GM12878 (cell line): ENCODE measurements around the gene RYR2. TPM values are rescaled to one million over a fixed set of nuclear protein-coding genes. Genes with fewer than 3 reads are reported as not detected.

Experiments
- ATAC-seq: fragments of 200-7000 bp; cut with Tn5 transposase; 3 replicates; pipeline ENCODE4 v1.9.1; 2020; ENCODE audit warnings: mild to moderate bottlenecking, moderate library complexity
- BruUV-seq: library from RNA; stranded (reverse); fragments of 400-500 nt; replicated peaks from 2 replicates; lab custom pipeline; 2021; lab: Mats Ljungman, UMichigan
- CTCF ChIA-PET: fragments of 300-600 bp; sonication (Branson Sonifier 250); formaldehyde crosslinking; extraction: SDS; loops from one replicate; lab custom pipeline; 2021; ENCODE audit warnings: inconsistent platforms; lab: Yijun Ruan, JAX
- POLR2A ChIA-PET: fragments of 350-600 bp; formaldehyde crosslinking; extraction: SDS; loops from one replicate; lab custom pipeline; 2021; ENCODE audit warnings: inconsistent platforms; lab: Charles Lee
- RAD21 ChIA-PET: fragments of 300-600 bp; sonication (Branson Sonifier 250); formaldehyde crosslinking; loops from one replicate; lab custom pipeline; 2023; ENCODE audit warnings: antibody characterized with exemption; ENCODE audit not compliant: unreplicated experiment; lab: Charles Lee
- SMC1A ChIA-PET: fragments of 300-600 bp; sonication (Branson Sonifier 250); formaldehyde crosslinking; loops from one replicate; lab custom pipeline; 2023; ENCODE audit not compliant: unreplicated experiment, uncharacterized antibody; lab: Charles Lee
- DNase-seq: peaks from one replicate; pipeline ENCODE4 v3.0.0-alpha.2; 2011; ENCODE audit warnings: low read depth, low spot score
- FAIRE-seq: peaks from 3 replicates; lab custom pipeline; 2011; peaks lifted over from hg19 to GRCh38; lab: Jason Lieb, UNC
- H2AFZ ChIP-seq: 2 replicates; pipeline ENCODE4 v1.6.0; 2011; ENCODE audit warnings: low read depth, low read length, control low read depth; ENCODE audit not compliant: control insufficient read depth
- H3K27ac ChIP-seq: 2 replicates; pipeline ENCODE4 v1.5.1; 2011; ENCODE audit warnings: control low read depth; ENCODE audit not compliant: control insufficient read depth, insufficient read depth
- H3K27me3 ChIP-seq, 2 experiments: replicated peaks in 1 of 2; 2 replicates each; pipeline versions ENCODE4 v1.6.0 to v1.6.1; 2011; ENCODE audit warnings: low read length in 1 of 2; ENCODE audit not compliant: control insufficient read depth in 2 of 2, insufficient read depth in 2 of 2
- H3K36me3 ChIP-seq, 2 experiments: 2 replicates each; pipeline ENCODE4 v1.5.1; 2011; ENCODE audit warnings: low read length in 1 of 2; ENCODE audit not compliant: control insufficient read depth in 2 of 2, insufficient read depth in 2 of 2
- H3K4me1 ChIP-seq: 2 replicates; pipeline ENCODE4 v1.6.1; 2011; ENCODE audit warnings: mild to moderate bottlenecking, low read length, moderate library complexity, mixed read lengths; ENCODE audit not compliant: control insufficient read depth, insufficient read depth
- H3K4me2 ChIP-seq: 2 replicates; pipeline ENCODE4 v1.6.0; 2011; ENCODE audit warnings: control low read depth; ENCODE audit not compliant: control insufficient read depth, insufficient read depth
- H3K4me3 ChIP-seq: fragments of 200-600 bp; sonication (generic); 2 replicates; pipeline ENCODE4 v1.5.1; 2016
- H3K79me2 ChIP-seq: 2 replicates; pipeline ENCODE4 v1.6.0; 2011; ENCODE audit warnings: low read length; ENCODE audit not compliant: control insufficient read depth, insufficient read depth
- H3K9ac ChIP-seq: 2 replicates; pipeline ENCODE4 v1.8.0; 2011; ENCODE audit warnings: low read length, control low read depth, mixed read lengths; ENCODE audit not compliant: control insufficient read depth, insufficient read depth
- H3K9me3 ChIP-seq: replicated peaks from 3 replicates; pipeline ENCODE4 v1.5.1; 2011; ENCODE audit warnings: mild to moderate bottlenecking, low read length; ENCODE audit not compliant: control insufficient read depth, insufficient read depth
- H4K20me1 ChIP-seq: 2 replicates; pipeline ENCODE4 v1.6.0; 2011; ENCODE audit not compliant: control insufficient read depth, insufficient read depth
- BACH1 ChIP-seq: fragments of 450-650 bp; IDR thresholded peaks from 2 replicates; pipeline ENCODE4 v1.6.1; 2017; ENCODE audit warnings: mild to moderate bottlenecking, borderline replicate concordance
- CBFB ChIP-seq: IDR thresholded peaks from 2 replicates; pipeline ENCODE4 v1.6.1; 2016; ENCODE audit warnings: antibody characterized with exemption, low read depth
- CEBPB ChIP-seq, 2 experiments: fragments of 150-350 bp in 1 of 2; IDR thresholded peaks; 2 replicates each; pipeline ENCODE4 v1.6.1; 2012 to 2014; ENCODE audit warnings: low read depth in 2 of 2, low read length in 2 of 2, borderline replicate concordance in 1 of 2, inconsistent platforms in 1 of 2
- ELK1 ChIP-seq: IDR thresholded peaks from 2 replicates; pipeline ENCODE4 v1.6.1; 2012; ENCODE audit warnings: low read depth, low read length, improper control_type of control experiment
- FOS ChIP-seq: IDR thresholded peaks from 3 replicates; pipeline ENCODE4 v1.6.1; 2011; ENCODE audit warnings: borderline replicate concordance; ENCODE audit not compliant: insufficient read length; ENCODE audit errors: extremely low read depth
- FOXK2 ChIP-seq: fragments of 450-650 bp; IDR thresholded peaks from 2 replicates; pipeline ENCODE4 v1.6.1; 2017; ENCODE audit warnings: mild to moderate bottlenecking, moderate library complexity
- NFYB ChIP-seq: IDR thresholded peaks from 2 replicates; pipeline ENCODE4 v1.6.1; 2011; ENCODE audit warnings: low read depth, mild to moderate bottlenecking, low read length, improper control_type of control experiment, moderate library complexity; ENCODE audit not compliant: insufficient read depth
- PBX3 ChIP-seq: IDR thresholded peaks from 2 replicates; pipeline ENCODE4 v1.6.1; 2011; ENCODE audit warnings: mild to moderate bottlenecking, low read depth, low read length, moderate library complexity; ENCODE audit not compliant: insufficient replicate concordance
- RBBP5 ChIP-seq: fragments of 200-600 bp; sonication (generic); conservative IDR thresholded peaks from 2 replicates; pipeline ENCODE4 v1.6.1; 2016
- TARDBP ChIP-seq: IDR thresholded peaks from 2 replicates; pipeline ENCODE4 v1.6.1; 2016; ENCODE audit warnings: borderline replicate concordance
- ZBTB4 ChIP-seq: fragments of 450-650 bp; formaldehyde crosslinking; IDR thresholded peaks from 2 replicates; pipeline ENCODE4 v1.4.0; 2022; ENCODE audit warnings: mild to moderate bottlenecking, moderate library complexity
- ZNF384 ChIP-seq: IDR thresholded peaks from 2 replicates; pipeline ENCODE4 v1.6.1; 2012; ENCODE audit warnings: low read depth, mild to moderate bottlenecking, low read length, improper control_type of control experiment, borderline replicate concordance
- ZNF592 ChIP-seq: fragments of 450-650 bp; IDR thresholded peaks from 2 replicates; pipeline ENCODE4 v1.6.1; 2017; ENCODE audit warnings: mild to moderate bottlenecking, moderate library complexity
- WGBS: methylation state at CpG from one replicate; pipeline ENCODE4 v1.1.6; 2016; ENCODE audit warnings: low lambda C conversion rate; ENCODE audit not compliant: insufficient replicate concordance, insufficient coverage; ENCODE audit errors: missing lambda C conversion rate; 5-methylcytosine and 5-hydroxymethylcytosine counted together
- in situ Hi-C: fragments of 300-500 bp; cut with MboI; formaldehyde crosslinking; loops from 9 replicates; pipeline ENCODE4 v1.14.3; 2018; ENCODE audit warnings: mixed read lengths
- intact Hi-C: fragments of 100-400 bp; cut with micrococcal nuclease; formaldehyde crosslinking; loops from one replicate; pipeline ENCODE4 v1.14.2; 2022; ENCODE audit not compliant: unreplicated experiment
- polyA plus RNA-seq, 11 experiments: library from polyadenylated mRNA; depleted of rRNA in 4 of 11; unstranded in 6 of 11; stranded (reverse) in 5 of 11; fragments of >200 nt; fragmentation: Nextera tagmentation in 4 of 11; fragmentation: Illumina TruSeq in 1 of 11; extraction: Ambion mirVana in 4 of 11; extraction: Trizol in 1 of 11; gene quantifications; 1 replicate in 1 of 11; 2 replicates in 10 of 11; pipeline versions ENCODE4 v1.2.1 to v1.2.3, GENCODE V29; 2011 to 2016; ENCODE audit warnings: inconsistent platforms in 2 of 11, missing spikeins in 2 of 11, low read depth in 1 of 11
- total RNA-seq, 4 experiments: library from RNA; depleted of rRNA in 3 of 4; stranded (reverse); fragments of >200 nt in 3 of 4; fragmentation: Illumina TruSeq in 1 of 4; extraction: Trizol in 1 of 4; gene quantifications; 2 replicates each; pipeline versions ENCODE4 v1.2.1 to v1.2.3, GENCODE V29; 2013 to 2021

The RYR2 gene
- total and polyA plus RNA-seq, 10 of the 15 experiments (the other 5 are each of a cell fraction or from before 2014, with no cell fraction given): 0.01 to 0.04 TPM; not detected in 8

GRCh38 chr1:237172118-237172485, 130.1 kb downstream of the RYR2 start:
- no peak overlapping the region for H2AFZ ChIP-seq
- H3K27ac ChIP-seq: no peak overlapping the region
- no peak for TF ChIP-seq PBX3
- no peak for TF ChIP-seq ZNF592
- no peak for TF ChIP-seq ZNF384
- TF ChIP-seq RBBP5: no peak
- TF ChIP-seq BACH1: no peak
- TF ChIP-seq CEBPB (IDR thresholded peaks at IDR 0.05; ENCODE audit: borderline replicate concordance in 1 of 2, low read depth in 2 of 2, low read length in 2 of 2): no peak
- no peak for TF ChIP-seq TARDBP
- TF ChIP-seq ZBTB4 (CRISPR knock-in tag): no peak
- no peak for TF ChIP-seq CBFB
- no peak for TF ChIP-seq FOXK2
- TF ChIP-seq FOS: no peak
- no peak for TF ChIP-seq NFYB
- TF ChIP-seq ELK1: no peak
- DNase-seq: no peak
- BruUV-seq: no TSS peak
- no peaks in the 10 kb centered on the region for H3K27me3 ChIP-seq
- no peak for ATAC-seq
- ChIA-PET POLR2A (no interaction called here), RAD21 (no interaction called here), SMC1A (no interaction called here), CTCF (no interaction called here)
- no peak for FAIRE-seq
- WGBS: 11% methylated on average over 1 of the region's 1 CpG
- H3K4me3 ChIP-seq: no peak overlapping the region
- H3K36me3 ChIP-seq: no peaks in the 10 kb centered on the region
- no peaks in the 10 kb centered on the region for H4K20me1 ChIP-seq
- in situ Hi-C loops: no loop called here
- H3K9ac ChIP-seq: no peak overlapping the region
- no peaks in the 10 kb centered on the region for H3K9me3 ChIP-seq
- H3K4me1 ChIP-seq: no peaks in the 10 kb centered on the region
- no peak overlapping the region for H3K4me2 ChIP-seq
- no peaks in the 10 kb centered on the region for H3K79me2 ChIP-seq
- intact Hi-C loops: no loop called here
